Subcutaneous abdominal adipose tissue (tissue), 5 donors: ENCODE results near the gene TLR1.

Experiments used
- H3K27ac ChIP-seq: one replicate; pipeline ENCODE4 v1.7.0; 2013; ENCODE audit warnings: low read depth, mild to moderate bottlenecking, inconsistent platforms, low read length, moderate library complexity
- H3K27me3 ChIP-seq, 5 donors: one replicate each; pipeline ENCODE4 v1.7.0; 2013; ENCODE audit warnings: low read length in 5 of 5, inconsistent platforms in 1 of 5; ENCODE audit not compliant: control insufficient read depth in 5 of 5, insufficient read depth in 4 of 5
- H3K36me3 ChIP-seq, 5 donors: one replicate each; pipeline ENCODE4 v1.7.0; 2013; ENCODE audit warnings: low read length in 5 of 5; ENCODE audit not compliant: control insufficient read depth in 5 of 5, insufficient read depth in 5 of 5
- H3K4me1 ChIP-seq, 5 donors: one replicate each; pipeline ENCODE4 v1.7.0; 2013; ENCODE audit warnings: low read length in 5 of 5, mild to moderate bottlenecking in 3 of 5, moderate library complexity in 1 of 5; ENCODE audit not compliant: control insufficient read depth in 5 of 5, insufficient read depth in 5 of 5
- H3K4me3 ChIP-seq, 5 donors: one replicate each; pipeline ENCODE4 v1.7.0; 2013; ENCODE audit warnings: low read length in 5 of 5, low read depth in 1 of 5
- H3K9ac ChIP-seq, 5 donors: one replicate each; pipeline ENCODE4 v1.7.0; 2013; ENCODE audit warnings: low read length in 5 of 5, mild to moderate bottlenecking in 4 of 5, moderate library complexity in 3 of 5
- H3K9me3 ChIP-seq, 5 donors: one replicate each; pipeline ENCODE4 v1.7.0; 2013; ENCODE audit warnings: low read length in 5 of 5; ENCODE audit not compliant: control insufficient read depth in 5 of 5
- donor health status: healthy.
- donor health status: healthy.
- donor health status: healthy.
- donor health status: healthy.
- donor health status: healthy.

TLR1 gene

DNA sequence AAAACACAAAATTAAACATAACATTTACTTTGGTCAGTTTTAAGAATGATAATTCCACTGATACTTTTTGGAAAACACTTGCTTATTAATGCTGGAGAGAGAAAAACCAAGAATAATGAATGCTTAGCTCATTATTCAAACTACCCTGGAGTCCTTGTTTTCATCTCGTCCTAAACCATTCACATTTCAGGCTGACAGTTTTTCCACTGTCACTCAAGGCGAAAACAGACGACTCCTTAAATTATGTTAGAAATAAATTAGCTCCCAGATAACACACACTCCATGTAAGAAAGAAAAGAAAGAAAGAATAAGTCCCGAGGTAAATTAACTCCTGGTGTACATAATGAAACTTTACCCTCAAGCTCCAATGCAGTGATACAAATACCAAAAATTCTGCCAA lies 55.3 kb downstream of the TLR1 start:
- no peak overlapping the region for H3K4me3 ChIP-seq
- no peak overlapping the region for H3K9ac ChIP-seq
- no peak overlapping the region for H3K27ac ChIP-seq
- no peaks in the 10 kb centered on the region for H3K27me3 ChIP-seq
- H3K9me3 ChIP-seq = peaks cover 0 to 7% (median 0%) of the 10 kb centered on the region in 5 donors
- peaks cover 0 to 11% (median 0%) of the 10 kb centered on the region in 5 donors for H3K36me3 ChIP-seq
- peaks cover 2 to 20% (median 18%) of the 10 kb centered on the region in 5 donors for H3K4me1 ChIP-seq

DNA sequence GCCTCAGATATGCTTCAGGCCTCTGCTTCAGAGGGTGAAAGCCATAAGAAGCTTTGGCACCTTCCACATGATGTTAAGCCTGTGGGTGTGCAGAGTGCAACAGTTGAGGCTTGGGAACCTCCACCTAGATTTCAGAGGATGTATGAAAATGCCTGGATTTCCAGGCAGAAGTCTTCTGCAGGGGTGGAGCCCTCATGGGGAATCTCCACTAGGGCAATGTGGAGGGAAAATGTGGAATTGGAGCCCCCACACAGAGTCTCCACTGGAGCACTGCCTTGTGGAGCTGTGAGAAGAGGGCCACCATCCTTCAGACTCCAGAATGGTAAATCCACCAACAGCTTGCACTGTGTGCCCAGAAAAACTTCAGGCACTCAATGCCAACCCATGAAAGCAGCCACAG lies 57.0 kb downstream of the TLR1 start:
- Histone ChIP-seq H3K9me3 (peaks cover 0 to 7% (median 0%) of the 10 kb centered on the region in 5 donors), H3K36me3 (peaks cover 0 to 11% (median 0%) of the 10 kb centered on the region in 5 donors), H3K4me3 (no peak overlapping the region), H3K9ac (no peak overlapping the region), H3K27ac (no peak overlapping the region), H3K4me1 (peaks cover 0 to 15% (median 8%) of the 10 kb centered on the region in 5 donors), H3K27me3 (no peaks in the 10 kb centered on the region)
